Astrocyte (in vitro differentiated cells and primary cell): ENCODE data around the gene VPS13A. TPM values are rescaled to one million over a fixed set of nuclear protein-coding genes. Genes with fewer than 3 reads are reported as not detected.

ENCODE experiments used
- DNase-seq: peaks from one replicate; pipeline ENCODE4 v3.0.0-alpha.2; 2010; ENCODE audit warnings: low read depth
- FAIRE-seq: peaks from 2 replicates; lab custom pipeline; 2011; peaks lifted over from hg19 to GRCh38; lab: Jason Lieb, UNC
- H2AFZ ChIP-seq: 2 replicates; pipeline ENCODE4 v1.6.0; 2012; ENCODE audit warnings: low read depth, low read length, inconsistent platforms
- H3K27ac ChIP-seq: 2 replicates; pipeline ENCODE4 v1.5.1; 2011; ENCODE audit warnings: low read depth, low read length, inconsistent platforms
- H3K27me3 ChIP-seq: 2 replicates; pipeline ENCODE4 v1.6.0; 2011; ENCODE audit warnings: low read length, inconsistent platforms; ENCODE audit not compliant: insufficient read depth
- H3K36me3 ChIP-seq: 2 replicates; pipeline ENCODE4 v1.5.1; 2011; ENCODE audit warnings: low read length, inconsistent platforms; ENCODE audit not compliant: insufficient read depth
- H3K4me1 ChIP-seq: 2 replicates; pipeline ENCODE4 v1.5.1; 2011; ENCODE audit warnings: low read length, inconsistent platforms; ENCODE audit not compliant: insufficient read depth
- H3K4me2 ChIP-seq: 2 replicates; pipeline ENCODE4 v1.6.0; 2012; ENCODE audit warnings: low read length, inconsistent platforms
- H3K4me3 ChIP-seq: 2 replicates; pipeline ENCODE4 v1.5.1; 2011; ENCODE audit warnings: low read depth, mild to moderate bottlenecking, low read length, inconsistent platforms; ENCODE audit not compliant: insufficient read depth
- H3K79me2 ChIP-seq: 2 replicates; pipeline ENCODE4 v1.6.0; 2012; ENCODE audit warnings: mild to moderate bottlenecking, low read length, inconsistent platforms; ENCODE audit not compliant: insufficient read depth
- H3K9ac ChIP-seq: 2 replicates; pipeline ENCODE4 v1.6.0; 2012; ENCODE audit warnings: mild to moderate bottlenecking, low read length, inconsistent platforms
- H3K9me3 ChIP-seq: 2 replicates; pipeline ENCODE4 v1.5.1; 2012; ENCODE audit warnings: low read depth, mild to moderate bottlenecking, low read length, inconsistent platforms; ENCODE audit not compliant: insufficient read depth
- H4K20me1 ChIP-seq: 2 replicates; pipeline ENCODE4 v1.6.0; 2012; ENCODE audit warnings: low read length, inconsistent platforms; ENCODE audit not compliant: insufficient read depth
- H3K27ac Mint-ChIP-seq: one replicate; pipeline ENCODE4 v1.8.0; 2021; ENCODE audit warnings: mild to moderate bottlenecking, mixed read lengths; ENCODE audit not compliant: unreplicated experiment
- H3K27me3 Mint-ChIP-seq: one replicate; pipeline ENCODE4 v1.8.0; 2021; ENCODE audit warnings: low read depth, mixed read lengths; ENCODE audit not compliant: unreplicated experiment
- H3K36me3 Mint-ChIP-seq: one replicate; pipeline ENCODE4 v1.8.0; 2021; ENCODE audit warnings: low read depth, mixed read lengths; ENCODE audit not compliant: unreplicated experiment
- H3K4me1 Mint-ChIP-seq: one replicate; pipeline ENCODE4 v1.8.0; 2021; ENCODE audit warnings: low read depth, mixed read lengths; ENCODE audit not compliant: unreplicated experiment
- H3K4me3 Mint-ChIP-seq: one replicate; pipeline ENCODE4 v1.8.0; 2021; ENCODE audit warnings: mild to moderate bottlenecking, moderate library complexity, mixed read lengths; ENCODE audit not compliant: unreplicated experiment
- H3K9me3 Mint-ChIP-seq: one replicate; pipeline ENCODE4 v1.8.0; 2021; ENCODE audit warnings: mild to moderate bottlenecking, mixed read lengths; ENCODE audit not compliant: unreplicated experiment
- EZH2 ChIP-seq: IDR thresholded peaks from 2 replicates; pipeline ENCODE4 v1.6.1; 2012; ENCODE audit warnings: mild to moderate bottlenecking, low read length, inconsistent platforms; ENCODE audit not compliant: insufficient read depth
- total RNA-seq: library from RNA; stranded (reverse); gene quantifications from 2 replicates; pipeline ENCODE4 v1.2.1, GENCODE V29; 2021
- TF ChIP-seq, protein P1 (sequence below): IDR thresholded peaks from 2 replicates; pipeline ENCODE4 v1.5.1; 2011; ENCODE audit warnings: low read depth, mild to moderate bottlenecking, inconsistent platforms, low read length, moderate library complexity; ENCODE audit not compliant: insufficient read depth

Gene VPS13A
- total RNA-seq, 1 donor from 2014 or later = 34.9 TPM

GRCh38 chr9:77188242-77188641 lies 10.9 kb downstream of the VPS13A start:
- Histone ChIP-seq H3K79me2 (peaks cover 85% of the 10 kb centered on the region), H3K27ac (no peak overlapping the region), H3K9me3 (no peaks in the 10 kb centered on the region), H3K27me3 (no peaks in the 10 kb centered on the region), H4K20me1 (peaks cover 45% of the 10 kb centered on the region), H3K4me2 (no peak overlapping the region), H3K36me3 (no peaks in the 10 kb centered on the region), H3K9ac (no peak overlapping the region), H3K4me1 (no peaks in the 10 kb centered on the region), H2AFZ (no peak overlapping the region), H3K4me3 (no peak overlapping the region)
- H3K27me3 Mint-ChIP-seq = no peaks in the 10 kb centered on the region
- DNase-seq (no peak), FAIRE-seq (no peak)
- no peak overlapping the region for H3K27ac Mint-ChIP-seq
- no peak overlapping the region for H3K4me3 Mint-ChIP-seq
- TF ChIP-seq, protein P1, sequence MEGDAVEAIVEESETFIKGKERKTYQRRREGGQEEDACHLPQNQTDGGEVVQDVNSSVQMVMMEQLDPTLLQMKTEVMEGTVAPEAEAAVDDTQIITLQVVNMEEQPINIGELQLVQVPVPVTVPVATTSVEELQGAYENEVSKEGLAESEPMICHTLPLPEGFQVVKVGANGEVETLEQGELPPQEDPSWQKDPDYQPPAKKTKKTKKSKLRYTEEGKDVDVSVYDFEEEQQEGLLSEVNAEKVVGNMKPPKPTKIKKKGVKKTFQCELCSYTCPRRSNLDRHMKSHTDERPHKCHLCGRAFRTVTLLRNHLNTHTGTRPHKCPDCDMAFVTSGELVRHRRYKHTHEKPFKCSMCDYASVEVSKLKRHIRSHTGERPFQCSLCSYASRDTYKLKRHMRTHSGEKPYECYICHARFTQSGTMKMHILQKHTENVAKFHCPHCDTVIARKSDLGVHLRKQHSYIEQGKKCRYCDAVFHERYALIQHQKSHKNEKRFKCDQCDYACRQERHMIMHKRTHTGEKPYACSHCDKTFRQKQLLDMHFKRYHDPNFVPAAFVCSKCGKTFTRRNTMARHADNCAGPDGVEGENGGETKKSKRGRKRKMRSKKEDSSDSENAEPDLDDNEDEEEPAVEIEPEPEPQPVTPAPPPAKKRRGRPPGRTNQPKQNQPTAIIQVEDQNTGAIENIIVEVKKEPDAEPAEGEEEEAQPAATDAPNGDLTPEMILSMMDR = no peak
- no peak for TF ChIP-seq EZH2
- H3K9me3 Mint-ChIP-seq = no peaks in the 10 kb centered on the region
- no peaks in the 10 kb centered on the region for H3K4me1 Mint-ChIP-seq
- no peaks in the 10 kb centered on the region for H3K36me3 Mint-ChIP-seq

GRCh38 chr9:77194423-77194822 lies 17.1 kb downstream of the VPS13A start:
- Histone ChIP-seq H3K4me3 (no peak overlapping the region), H2AFZ (no peak overlapping the region), H3K36me3 (no peaks in the 10 kb centered on the region), H3K27ac (no peak overlapping the region), H3K9ac (no peak overlapping the region), H4K20me1 (peaks cover 45% of the 10 kb centered on the region), H3K9me3 (no peaks in the 10 kb centered on the region), H3K4me2 (no peak overlapping the region), H3K27me3 (no peaks in the 10 kb centered on the region), H3K79me2 (peaks cover 66% of the 10 kb centered on the region), H3K4me1 (no peaks in the 10 kb centered on the region)
- FAIRE-seq (no peak), DNase-seq (no peak)
- Mint-ChIP-seq H3K27ac (no peak overlapping the region), H3K4me1 (no peaks in the 10 kb centered on the region), H3K27me3 (no peaks in the 10 kb centered on the region), H3K9me3 (no peaks in the 10 kb centered on the region), H3K36me3 (no peaks in the 10 kb centered on the region), H3K4me3 (no peak overlapping the region)
- no peak for TF ChIP-seq EZH2
- TF ChIP-seq, protein P1 = no peak

- H3K79me2 ChIP-seq = no peaks in the 10 kb centered on the region
- no peaks in the 10 kb centered on the region for H3K4me1 ChIP-seq
- DNase-seq (peak; percentile 25), FAIRE-seq (no peak)
- Mint-ChIP-seq H3K36me3 (no peaks in the 10 kb centered on the region), H3K4me1 (peaks cover 4% of the 10 kb centered on the region), H3K9me3 (no peaks in the 10 kb centered on the region), H3K27ac (no peak overlapping the region), H3K27me3 (no peaks in the 10 kb centered on the region), H3K4me3 (no peak overlapping the region)
- H2AFZ ChIP-seq = no peak overlapping the region
- no peak overlapping the region for H3K27ac ChIP-seq
- H4K20me1 ChIP-seq = no peaks in the 10 kb centered on the region
- H3K27me3 ChIP-seq = no peaks in the 10 kb centered on the region
- TF ChIP-seq, protein P1 = no peak
- no peak for TF ChIP-seq EZH2
- no peak overlapping the region for H3K4me3 ChIP-seq
- peaks cover 2% of the 10 kb centered on the region for H3K36me3 ChIP-seq
- no peak overlapping the region for H3K9ac ChIP-seq
- H3K9me3 ChIP-seq = no peaks in the 10 kb centered on the region
- no peak overlapping the region for H3K4me2 ChIP-seq
These were observed 32.8 kb downstream of the VPS13A start for GRCh38 chr9:77210116-77210515.
